H1 (cell line): Measurements from ENCODE around the gene C3orf20. TPM values are rescaled to one million over a fixed set of nuclear protein-coding genes. Genes with fewer than 3 reads are reported as not detected.

Experiments used
- CTCF ChIA-PET: fragments of 300-600 bp; sonication (Branson Sonifier 250); formaldehyde crosslinking; loops from one replicate; lab custom pipeline; 2021; ENCODE audit not compliant: partially characterized antibody; lab: Charles Lee
- POLR2A ChIA-PET: fragments of 300-600 bp; sonication (Branson Sonifier 250); formaldehyde crosslinking; loops from one replicate; lab custom pipeline; 2021; ENCODE audit warnings: inconsistent platforms; ENCODE audit not compliant: partially characterized antibody; lab: Charles Lee
- DNase-seq, 2 experiments: peaks; one replicate each; pipeline versions ENCODE4 v3.0.0 to v3.0.0-alpha.2; 2010 to 2022; ENCODE audit warnings: low spot score in 2 of 2, low read depth in 1 of 2, mixed read lengths in 1 of 2
- FAIRE-seq: peaks from 2 replicates; lab custom pipeline; 2011; peaks lifted over from hg19 to GRCh38; lab: Jason Lieb, UNC
- H2AFZ ChIP-seq: 2 replicates; pipeline ENCODE4 v1.8.1; 2012; ENCODE audit warnings: low read length, inconsistent platforms
- H2AK5ac ChIP-seq: 2 replicates; pipeline ENCODE4 v1.6.1; 2013; ENCODE audit warnings: low read depth, low read length
- H2BK120ac ChIP-seq: replicated peaks from 2 replicates; pipeline ENCODE3; 2013; ENCODE audit warnings: low read depth, low read length, inconsistent platforms
- H2BK12ac ChIP-seq: 2 replicates; pipeline ENCODE4 v1.6.1; 2013; ENCODE audit warnings: low read depth, low read length
- H2BK15ac ChIP-seq: 2 replicates; pipeline ENCODE4 v1.6.1; 2013; ENCODE audit warnings: low read length
- H2BK20ac ChIP-seq: 2 replicates; pipeline ENCODE4 v1.6.1; 2013; ENCODE audit warnings: low read length
- H2BK5ac ChIP-seq: 2 replicates; pipeline ENCODE4 v1.6.1; 2013; ENCODE audit warnings: low read depth, low read length
- H3K14ac ChIP-seq: 2 replicates; pipeline ENCODE4 v1.6.1; 2013; ENCODE audit warnings: inconsistent platforms; ENCODE audit not compliant: insufficient read length
- H3K18ac ChIP-seq: 2 replicates; pipeline ENCODE4 v1.6.1; 2013; ENCODE audit warnings: low read length; ENCODE audit errors: extremely low read depth
- H3K23ac ChIP-seq: 2 replicates; pipeline ENCODE4 v1.6.1; 2013; ENCODE audit warnings: inconsistent platforms; ENCODE audit not compliant: insufficient read length
- H3K23me2 ChIP-seq: 2 replicates; pipeline ENCODE4 v1.6.1; 2013; ENCODE audit warnings: low read depth, low read length
- H3K27ac ChIP-seq: 2 replicates; pipeline ENCODE4 v1.6.1; 2011; ENCODE audit warnings: low read depth, low read length, inconsistent platforms
- H3K27me3 ChIP-seq, 4 experiments: replicated peaks in 1 of 4; 1 replicate in 1 of 4; 2 replicates in 3 of 4; pipeline versions ENCODE4 v1.6.1 to v1.8.1; 2011 to 2013; ENCODE audit warnings: low read length in 3 of 4, mild to moderate bottlenecking in 3 of 4, inconsistent platforms in 2 of 4, mixed read lengths in 2 of 4, moderate library complexity in 1 of 4; ENCODE audit not compliant: control insufficient read depth in 3 of 4, insufficient read depth in 3 of 4; ENCODE audit errors: extremely low read depth in 1 of 4
- H3K36me3 ChIP-seq, 4 experiments: 2 replicates each; pipeline versions ENCODE4 v1.6.1 to v1.8.1; 2011 to 2013; ENCODE audit warnings: mild to moderate bottlenecking in 4 of 4, low read length in 3 of 4, moderate library complexity in 2 of 4, control low read depth in 1 of 4, inconsistent platforms in 1 of 4; ENCODE audit not compliant: insufficient read depth in 4 of 4, control insufficient read depth in 2 of 4
- H3K4ac ChIP-seq: replicated peaks from 2 replicates; pipeline ENCODE3; 2013; ENCODE audit warnings: low read length, low read depth, mixed read lengths, inconsistent platforms; ENCODE audit not compliant: insufficient read length
- H3K4me1 ChIP-seq, 4 experiments: replicated peaks in 1 of 4; 1 replicate in 1 of 4; 2 replicates in 3 of 4; pipeline versions ENCODE4 v1.6.1 to v1.8.1; 2011 to 2013; ENCODE audit warnings: low read length in 3 of 4, inconsistent platforms in 2 of 4, mixed read lengths in 1 of 4; ENCODE audit not compliant: insufficient read depth in 4 of 4, control insufficient read depth in 3 of 4
- H3K4me2 ChIP-seq, 2 experiments: 2 replicates each; pipeline versions ENCODE4 v1.6.1 to v1.8.1; 2011 to 2013; ENCODE audit warnings: low read depth in 2 of 2, low read length in 2 of 2, control low read depth in 1 of 2, inconsistent platforms in 1 of 2, mild to moderate bottlenecking in 1 of 2; ENCODE audit not compliant: insufficient read depth in 1 of 2
- H3K4me3 ChIP-seq, 4 experiments: fragments of 200-600, 300-600 bp in 1 of 4; sonication (generic), shearing (Covaris generic), sonication (Bioruptor Twin) in 1 of 4; 2 replicates each; pipeline versions ENCODE4 v1.5.1 to v1.8.1; 2011 to 2016; ENCODE audit warnings: low read length in 4 of 4, low read depth in 3 of 4, control low read depth in 2 of 4, inconsistent platforms in 2 of 4, mild to moderate bottlenecking in 2 of 4, mixed read lengths in 1 of 4, moderate library complexity in 1 of 4; ENCODE audit not compliant: insufficient read depth in 2 of 4; ENCODE audit errors: extremely low read depth in 1 of 4
- H3K56ac ChIP-seq: replicated peaks from 2 replicates; pipeline ENCODE3; 2013; ENCODE audit warnings: low read depth, mild to moderate bottlenecking, mixed read lengths, low read length, inconsistent platforms; ENCODE audit not compliant: insufficient read length
- H3K79me1 ChIP-seq: 2 replicates; pipeline ENCODE4 v1.6.1; 2013; ENCODE audit warnings: low read depth, low read length, control low read depth
- H3K79me2 ChIP-seq, 2 experiments: 2 replicates each; pipeline versions ENCODE4 v1.6.1 to v1.8.1; 2012 to 2013; ENCODE audit warnings: low read length in 2 of 2, mild to moderate bottlenecking in 2 of 2, inconsistent platforms in 1 of 2; ENCODE audit not compliant: insufficient read depth in 2 of 2, control insufficient read depth in 1 of 2
- H3K9ac ChIP-seq, 4 experiments: replicated peaks in 1 of 4; 1 replicate in 1 of 4; 2 replicates in 3 of 4; pipeline versions ENCODE4 v1.6.1 to v1.8.1; 2011 to 2013; ENCODE audit warnings: low read depth in 3 of 4, low read length in 3 of 4, control low read depth in 2 of 4, mild to moderate bottlenecking in 2 of 4, moderate library complexity in 2 of 4, inconsistent platforms in 1 of 4; ENCODE audit errors: extremely low read depth in 1 of 4
- H3K9me3 ChIP-seq, 2 experiments: 2 replicates each; pipeline versions ENCODE4 v1.6.1 to v1.8.1; 2012 to 2013; ENCODE audit warnings: mild to moderate bottlenecking in 2 of 2, moderate library complexity in 2 of 2, control low read depth in 1 of 2, inconsistent platforms in 1 of 2, low read depth in 1 of 2, low read length in 1 of 2, mixed read lengths in 1 of 2; ENCODE audit not compliant: insufficient read depth in 2 of 2
- H4K20me1 ChIP-seq, 2 experiments: replicated peaks in 1 of 2; 2 replicates each; pipeline versions ENCODE3 to v1.8.1; 2011 to 2013; ENCODE audit warnings: inconsistent platforms in 2 of 2, low read length in 2 of 2, mild to moderate bottlenecking in 1 of 2; ENCODE audit not compliant: insufficient read depth in 2 of 2, control insufficient read depth in 1 of 2
- H4K5ac ChIP-seq: 2 replicates; pipeline ENCODE4 v1.6.1; 2013; ENCODE audit warnings: low read length, low read depth, mixed read lengths, inconsistent platforms; ENCODE audit not compliant: insufficient read length
- H4K8ac ChIP-seq: 2 replicates; pipeline ENCODE4 v1.8.0; 2013; ENCODE audit warnings: mild to moderate bottlenecking, moderate library complexity, low read length, inconsistent platforms; ENCODE audit not compliant: insufficient read depth; ENCODE audit errors: extremely low read depth
- H4K91ac ChIP-seq: replicated peaks from 2 replicates; pipeline ENCODE3; 2013; ENCODE audit warnings: low read length, mixed read lengths, inconsistent platforms; ENCODE audit not compliant: insufficient read length
- BACH1 ChIP-seq: IDR thresholded peaks from 2 replicates; pipeline ENCODE4 v1.6.1; 2012; ENCODE audit warnings: low read length, improper control_type of control experiment
- CHD2 ChIP-seq: IDR thresholded peaks from 2 replicates; pipeline ENCODE4 v1.6.1; 2012; ENCODE audit warnings: low read length, improper control_type of control experiment
- CTCF ChIP-seq, 3 experiments: IDR thresholded peaks; 1 replicate in 2 of 3; 2 replicates in 1 of 3; pipeline versions ENCODE4 v1.5.1 to v1.6.1; 2011; ENCODE audit warnings: low read length in 3 of 3, mild to moderate bottlenecking in 3 of 3, inconsistent platforms in 2 of 3, low read depth in 1 of 3, moderate library complexity in 1 of 3; ENCODE audit not compliant: insufficient read depth in 1 of 3; ENCODE audit errors: control extremely low read depth in 1 of 3
- EGR1 ChIP-seq: IDR thresholded peaks from 2 replicates; pipeline ENCODE4 v1.6.1; 2011; ENCODE audit warnings: low read depth, low read length, borderline replicate concordance
- POLR2AphosphoS5 ChIP-seq: IDR thresholded peaks from 2 replicates; pipeline ENCODE4 v1.6.1; 2011; ENCODE audit warnings: low read depth, low read length
- RNF2 ChIP-seq: fragments of 200-900, 300-1000 bp; sonication (generic); IDR thresholded peaks from 2 replicates; pipeline ENCODE4 v1.7.1; 2016; ENCODE audit warnings: borderline replicate concordance, low read depth, mild to moderate bottlenecking, antibody characterized with exemption, low read length; ENCODE audit not compliant: poor library complexity, severe bottlenecking; ENCODE audit errors: missing control alignments
- SIN3A ChIP-seq, 2 experiments: IDR thresholded peaks in 1 of 2; conservative IDR thresholded peaks in 1 of 2; 2 replicates each; pipeline ENCODE4 v1.6.1; 2011 to 2012; ENCODE audit warnings: low read length in 2 of 2, improper control_type of control experiment in 1 of 2, low read depth in 1 of 2, mild to moderate bottlenecking in 1 of 2
- SIRT6 ChIP-seq: IDR thresholded peaks from one replicate; pipeline ENCODE4 v1.7.1; 2012; ENCODE audit warnings: low read length, inconsistent platforms
- SUZ12 ChIP-seq: fragments of 200-600 bp; sonication (generic); IDR thresholded peaks from 2 replicates; pipeline ENCODE4 v1.6.1; 2012; ENCODE audit warnings: mild to moderate bottlenecking, inconsistent platforms, low read length, moderate library complexity, mixed read lengths
- TEAD4 ChIP-seq: IDR thresholded peaks from 2 replicates; pipeline ENCODE4 v1.6.1; 2012; ENCODE audit warnings: low read depth, low read length, inconsistent platforms, mixed read lengths
- WGBS, 2 experiments: shearing (Covaris generic) in 1 of 2; methylation state at CpG; one replicate each; pipeline versions ENCODE4 v1.1.6 to v1.1.7; 2013 to 2015; ENCODE audit warnings: low lambda C conversion rate in 2 of 2, mixed read lengths in 2 of 2, inconsistent platforms in 1 of 2, low coverage in 1 of 2, missing lambda C conversion rate in 1 of 2; ENCODE audit not compliant: insufficient replicate concordance in 2 of 2, insufficient coverage in 1 of 2, insufficient read length in 1 of 2; ENCODE audit errors: extremely low coverage in 1 of 2, missing lambda C conversion rate in 1 of 2; 5-methylcytosine and 5-hydroxymethylcytosine counted together
- polyA plus RNA-seq, 7 experiments: library from polyadenylated mRNA; depleted of rRNA in 3 of 7; stranded (reverse) in 5 of 7; unstranded in 2 of 7; fragments of >200 nt in 5 of 7; fragments of 200-250 nt in 2 of 7; gene quantifications; 1 replicate in 5 of 7; 2 replicates in 1 of 7; 4 replicates in 1 of 7; pipeline versions ENCODE4 v1.2.1 to v1.2.3, GENCODE V29; 2011 to 2013; ENCODE audit warnings: missing spikeins in 2 of 7, mixed read lengths in 2 of 7
- total RNA-seq: library from RNA; stranded (reverse); fragmentation: NEBNext Ultra II Directional; extraction: Animal tissue kit (Norgen Biotek cat#: 25700); gene quantifications from 2 replicates; pipeline ENCODE4 v1.2.1, GENCODE V29; 2021

Gene C3orf20
- total and polyA plus RNA-seq, 2 of the 8 experiments (the other 6 are each of a cell fraction or from before 2014, with no cell fraction given) = not detected

- H2BK5ac ChIP-seq = no peak overlapping the region
- H3K56ac ChIP-seq = no peak overlapping the region
- peak in 1 of 2 experiments; percentile 28 for DNase-seq
- H4K5ac ChIP-seq = no peak overlapping the region
- peaks cover 3% of the 10 kb centered on the region; the same call in 1 of the 2 replicates for H3K23me2 ChIP-seq
- H3K14ac ChIP-seq = no peak overlapping the region
- H2BK120ac ChIP-seq = no peak overlapping the region
- no peaks in the 10 kb centered on the region for H3K4me1 ChIP-seq
- H3K4me3 ChIP-seq = no peak overlapping the region
- no peak overlapping the region for H2BK15ac ChIP-seq
- H3K4me2 ChIP-seq = no peak overlapping the region
- no peaks in the 10 kb centered on the region for H3K36me3 ChIP-seq
- H3K79me2 ChIP-seq = no peaks in the 10 kb centered on the region
- H3K9ac ChIP-seq = no peak overlapping the region
- no peak overlapping the region for H4K8ac ChIP-seq
- H3K18ac ChIP-seq = no peak overlapping the region
- H2AFZ ChIP-seq = no peak overlapping the region
- no peaks in the 10 kb centered on the region for H3K79me1 ChIP-seq
- no peak overlapping the region for H2BK12ac ChIP-seq
- WGBS, 2 experiments = 83% methylated on average over 9 of the region's 9 CpGs; no CpG with 5 or more reads in 1 of the 2 experiments
- ChIA-PET POLR2A (no interaction called here), CTCF (interaction anchor here (1.2 to 2.6 kb wide), 3 partner anchors 15 to 58 kb away, joined by 3 to 6 read pairs (median 5); no protein-coding TSS in a partner anchor)
- H2AK5ac ChIP-seq = no peak overlapping the region
- H4K20me1 ChIP-seq = no peaks in the 10 kb centered on the region
- no peak overlapping the region for H2BK20ac ChIP-seq
- no peak for FAIRE-seq
- no peak overlapping the region for H3K23ac ChIP-seq
- no peak overlapping the region for H3K27ac ChIP-seq
- H3K9me3 ChIP-seq = no peaks in the 10 kb centered on the region
- no peak overlapping the region for H4K91ac ChIP-seq
- no peak overlapping the region for H3K4ac ChIP-seq
- no peaks in the 10 kb centered on the region for H3K27me3 ChIP-seq
- TF ChIP-seq SIRT6 (no peak), SUZ12 (no peak), SIN3A (conservative IDR thresholded peaks at IDR 0.05 in 1 of 2, IDR thresholded peaks at IDR 0.05 in 1 of 2; ENCODE audit: low read depth in 1 of 2, low read length in 2 of 2) (no peak), CTCF (IDR thresholded peaks at IDR 0.05; ENCODE audit: control extremely low read depth in 1 of 3, insufficient read depth in 1 of 3, low read depth in 1 of 3, low read length in 3 of 3) (no peak), EGR1 (no peak), TEAD4 (no peak), RNF2 (no peak), CHD2 (no peak), BACH1 (no peak), POLR2AphosphoS5 (no peak)
Measured at GRCh38 chr3:14703128-14703750, 28.3 kb downstream of the C3orf20 start.
